HG03442 (cell line): Measurements from ENCODE around the gene TMEM87B.
"Not testable (repeated sequence)": the region's sequence is repeated elsewhere in the genome, so short reads cannot be mapped to it uniquely, and the experiment has no call there.

ENCODE experiments used
- ATAC-seq: cut with Tn5 transposase; IDR thresholded peaks from one replicate; pipeline ENCODE4 v1.9.1; 2021; ENCODE audit warnings: mild to moderate bottlenecking, moderate library complexity; ENCODE audit not compliant: unreplicated experiment

Gene TMEM87B

DNA sequence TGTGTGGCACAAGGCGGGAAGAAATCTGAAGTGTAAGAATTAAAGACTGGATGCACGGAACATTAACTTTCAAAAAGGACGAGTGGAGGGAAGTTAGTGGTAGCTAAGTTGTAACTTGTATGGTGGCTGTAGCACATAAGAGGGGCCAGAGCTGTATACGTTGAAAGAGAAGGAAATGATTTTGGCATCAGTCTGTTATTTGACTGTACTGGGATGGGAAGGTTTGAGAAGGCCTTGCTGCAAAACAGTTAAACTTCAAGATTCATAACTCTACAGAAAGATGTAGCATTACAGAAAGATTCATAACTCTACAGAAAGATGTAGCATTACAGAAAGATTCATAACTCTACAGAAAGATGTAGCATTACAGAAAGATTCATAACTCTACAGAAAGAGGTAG, 58.3 kb downstream of the TMEM87B start:
- ATAC-seq = not testable (repeated sequence)

DNA sequence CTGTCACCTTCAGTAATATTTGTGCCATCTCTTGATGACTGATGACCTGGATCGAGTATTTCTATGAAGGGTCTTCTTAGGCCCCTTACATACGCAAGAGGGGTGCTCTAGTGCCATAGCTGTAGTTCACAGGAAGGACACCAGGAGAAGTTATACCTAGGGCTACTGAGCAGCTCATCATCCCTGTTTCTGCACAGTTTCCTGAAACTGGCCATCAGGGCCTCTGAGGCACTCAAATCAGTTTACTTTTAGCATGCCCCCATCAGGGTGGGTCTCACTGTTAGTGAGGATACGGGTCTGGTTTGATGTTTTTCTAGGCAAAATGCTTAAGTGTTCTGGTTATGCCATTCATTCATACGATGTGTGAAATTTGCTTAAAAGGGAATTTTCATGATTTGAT, 63.1 kb downstream of the TMEM87B start:
- ATAC-seq = no peak

GRCh38 chr2:112121682-112122254, 66.7 kb downstream of the TMEM87B start:
- no peak for ATAC-seq

DNA sequence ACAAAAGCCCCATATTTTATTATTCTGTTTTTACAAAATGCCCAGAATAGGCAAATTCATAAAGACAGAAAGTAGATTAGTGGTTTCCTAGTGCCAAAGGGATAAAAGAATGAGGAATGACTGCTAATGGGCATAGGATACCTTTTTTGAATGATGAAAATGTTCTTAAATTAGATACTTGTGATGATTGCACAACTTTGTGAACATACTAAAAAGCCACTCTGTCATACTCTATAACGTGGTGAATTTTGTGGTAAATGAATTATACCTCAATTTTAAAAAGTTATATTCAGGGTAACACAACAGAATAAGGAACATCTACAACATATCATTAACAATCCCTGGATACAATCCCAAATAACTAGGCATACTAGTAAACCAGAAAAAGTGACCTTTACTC, 74.0 kb downstream of the TMEM87B start:
- no peak for ATAC-seq

DNA sequence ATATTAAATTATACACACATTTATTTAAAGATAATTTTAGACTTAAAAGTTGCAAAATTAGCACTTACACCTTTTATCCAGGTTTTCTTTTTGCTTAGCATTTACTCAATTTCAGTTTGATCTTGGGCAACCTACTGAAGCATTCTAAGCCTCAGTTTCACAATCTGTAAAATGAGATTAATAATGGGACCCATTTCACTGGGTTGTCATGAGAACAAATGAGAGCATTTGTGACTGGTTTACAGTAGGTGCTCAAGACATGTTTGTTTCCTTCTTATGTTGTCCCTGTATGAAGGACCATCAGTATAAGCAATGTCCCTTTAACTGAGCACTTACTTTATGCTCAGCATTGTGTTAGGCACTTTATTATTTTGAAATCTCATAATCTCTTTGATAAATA, 78.3 kb downstream of the TMEM87B start:
- ATAC-seq = no peak

GRCh38 chr2:112134120-112134519, 79.1 kb downstream of the TMEM87B start:
- ATAC-seq = no peak

DNA sequence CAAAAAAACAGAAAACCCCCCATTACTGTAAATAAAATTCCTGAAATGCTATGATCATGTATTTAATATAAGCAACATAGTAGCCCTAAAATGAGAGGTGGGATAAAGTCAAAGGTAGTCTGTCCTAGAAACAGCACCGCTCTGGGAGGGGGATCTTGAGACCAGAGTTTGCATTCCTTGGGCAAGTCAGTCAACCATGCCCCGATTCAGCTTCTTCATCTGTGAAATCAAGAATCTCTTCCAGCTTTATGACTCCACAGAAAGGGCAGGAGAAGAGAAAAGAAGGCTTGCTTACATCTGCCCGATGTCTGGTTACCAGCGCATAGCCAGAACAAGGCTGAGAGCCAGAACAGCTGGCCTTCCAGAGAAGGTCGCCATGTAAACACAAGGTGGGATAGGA, 81.0 kb downstream of the TMEM87B start:
- no peak for ATAC-seq

DNA sequence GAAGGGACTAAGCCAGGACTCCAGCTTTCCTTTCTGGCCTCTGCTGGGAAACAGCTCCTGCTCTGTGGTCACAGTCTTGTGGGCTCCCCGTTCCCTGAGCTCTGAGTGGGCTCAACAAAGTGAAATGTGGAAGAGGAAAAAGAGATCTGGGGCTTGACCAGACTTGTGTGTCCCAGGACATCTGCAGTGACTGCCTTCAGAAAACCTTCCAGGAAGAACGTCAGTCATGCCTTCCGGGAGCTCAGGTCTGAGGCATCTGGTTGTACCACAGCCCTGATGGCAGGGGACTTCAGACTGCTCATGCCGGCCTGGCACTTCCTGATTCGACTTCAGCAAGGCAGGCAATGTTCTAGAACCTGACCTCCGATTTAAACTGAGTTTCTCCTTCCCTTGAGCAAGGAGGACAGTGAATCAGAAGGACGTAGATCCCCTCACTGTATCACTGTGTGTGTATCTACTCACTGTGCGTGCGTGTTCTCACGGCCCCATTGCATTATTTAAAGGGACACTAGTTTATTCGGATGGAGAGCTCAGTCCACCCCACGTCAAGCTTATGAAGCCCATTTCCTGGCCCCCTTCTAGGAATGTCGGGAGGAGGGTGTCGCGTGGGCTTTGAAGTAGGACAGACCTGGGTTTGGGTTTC, 82.6 kb downstream of the TMEM87B start:
- ATAC-seq = no peak

DNA sequence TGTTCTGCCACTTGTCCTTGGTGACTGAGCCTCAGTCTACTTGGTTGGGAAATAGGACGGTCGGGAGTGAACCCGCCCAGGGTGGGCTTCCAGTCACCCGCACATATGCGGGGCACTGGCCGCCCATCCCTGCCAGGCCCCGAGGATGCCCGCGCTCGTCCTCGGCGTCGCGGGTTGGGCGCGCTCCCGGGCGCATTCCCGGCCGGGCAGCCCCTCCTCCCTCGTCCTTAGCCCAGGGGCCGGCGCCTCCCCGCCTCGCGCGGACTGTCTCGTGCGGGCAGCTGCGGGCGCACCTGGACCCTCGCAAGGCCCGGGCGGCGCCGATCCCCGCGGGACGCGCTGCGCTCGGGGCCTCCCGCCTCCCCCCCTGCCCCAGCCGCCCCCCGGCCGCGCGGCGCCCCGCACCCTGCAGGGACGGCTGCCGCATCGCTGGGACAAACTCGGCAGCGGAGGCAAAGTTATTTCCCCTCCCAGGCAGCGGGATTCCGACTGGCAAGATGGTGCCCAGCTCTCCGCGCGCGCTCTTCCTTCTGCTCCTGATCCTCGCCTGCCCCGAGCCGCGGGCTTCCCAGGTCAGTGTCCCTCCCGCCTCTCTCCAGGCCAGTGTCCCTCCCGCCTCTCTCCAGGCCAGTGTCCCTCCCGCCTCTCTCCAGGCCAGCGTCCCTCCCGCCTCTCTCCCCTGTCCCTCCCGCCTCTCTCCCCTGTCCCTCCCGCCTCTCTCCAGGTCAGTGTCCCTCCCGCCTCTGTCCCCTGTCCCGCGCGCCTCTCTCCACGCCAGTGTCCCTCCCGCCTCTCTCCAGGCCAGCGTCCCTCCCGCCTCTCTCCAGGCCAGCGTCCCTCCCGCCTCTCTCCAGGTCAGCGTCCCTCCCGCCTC, 83.3 kb downstream of the TMEM87B start, which contains the start of gene FBLN7:
TSS of gene FBLN7 (plus strand) at position 227 of the 874 bp plus-strand sequence. CDS start at position 498, 271 bp downstream.
- ATAC-seq = no peak

- not testable (repeated sequence) for ATAC-seq
Observed at GRCh38 chr2:112139033-112139614, 84.1 kb downstream of the TMEM87B start.

DNA sequence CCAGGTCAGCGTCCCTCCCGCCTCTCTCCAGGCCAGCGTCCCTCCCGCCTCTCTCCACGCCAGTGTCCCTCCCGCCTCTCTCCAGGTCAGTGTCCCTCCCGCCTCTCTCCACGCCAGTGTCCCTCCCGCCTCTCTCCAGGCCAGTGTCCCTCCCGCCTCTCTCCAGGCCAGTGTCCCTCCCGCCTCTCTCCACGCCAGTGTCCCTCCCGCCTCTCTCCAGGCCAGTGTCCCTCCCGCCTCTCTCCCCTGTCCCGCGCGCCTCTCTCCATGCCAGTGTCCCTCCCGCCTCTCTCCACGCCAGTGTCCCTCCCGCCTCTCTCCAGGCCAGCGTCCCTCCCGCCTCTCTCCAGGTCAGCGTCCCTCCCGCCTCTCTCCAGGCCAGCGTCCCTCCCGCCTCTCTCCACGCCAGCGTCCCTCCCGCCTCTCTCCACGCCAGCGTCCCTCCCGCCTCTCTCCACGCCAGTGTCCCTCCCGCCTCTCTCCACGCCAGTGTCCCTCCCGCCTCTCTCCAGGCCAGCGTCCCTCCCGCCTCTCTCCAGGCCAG, 84.7 kb downstream of the TMEM87B start:
- ATAC-seq = not testable (repeated sequence)

DNA sequence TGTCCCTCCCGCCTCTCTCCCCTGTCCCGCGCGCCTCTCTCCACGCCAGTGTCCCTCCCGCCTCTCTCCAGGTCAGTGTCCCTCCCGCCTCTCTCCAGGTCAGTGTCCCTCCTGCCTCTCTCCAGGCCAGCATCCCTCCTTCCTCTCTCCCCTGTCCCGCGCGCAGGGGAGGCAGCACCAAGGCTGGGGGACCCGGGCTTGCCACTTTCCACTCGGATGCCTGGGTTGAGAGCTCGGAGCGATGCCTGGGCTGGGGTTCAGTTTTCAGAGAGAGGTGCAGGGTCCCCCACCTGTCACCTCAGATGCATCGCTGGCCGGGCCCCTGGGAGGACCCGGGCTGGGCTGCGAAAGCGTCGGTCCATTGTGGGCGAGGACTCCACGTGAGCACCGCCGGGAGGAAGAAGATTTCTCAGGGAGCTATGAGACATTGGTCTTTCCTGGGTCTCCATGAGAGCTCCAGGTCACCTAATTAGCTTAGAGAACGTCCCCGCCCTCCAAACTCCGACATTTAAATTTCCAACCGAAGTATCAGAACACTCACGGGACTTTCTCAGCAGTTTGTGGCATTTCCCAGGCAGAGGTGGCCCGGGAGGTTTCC, 85.2 kb downstream of the TMEM87B start:
- no peak for ATAC-seq

DNA sequence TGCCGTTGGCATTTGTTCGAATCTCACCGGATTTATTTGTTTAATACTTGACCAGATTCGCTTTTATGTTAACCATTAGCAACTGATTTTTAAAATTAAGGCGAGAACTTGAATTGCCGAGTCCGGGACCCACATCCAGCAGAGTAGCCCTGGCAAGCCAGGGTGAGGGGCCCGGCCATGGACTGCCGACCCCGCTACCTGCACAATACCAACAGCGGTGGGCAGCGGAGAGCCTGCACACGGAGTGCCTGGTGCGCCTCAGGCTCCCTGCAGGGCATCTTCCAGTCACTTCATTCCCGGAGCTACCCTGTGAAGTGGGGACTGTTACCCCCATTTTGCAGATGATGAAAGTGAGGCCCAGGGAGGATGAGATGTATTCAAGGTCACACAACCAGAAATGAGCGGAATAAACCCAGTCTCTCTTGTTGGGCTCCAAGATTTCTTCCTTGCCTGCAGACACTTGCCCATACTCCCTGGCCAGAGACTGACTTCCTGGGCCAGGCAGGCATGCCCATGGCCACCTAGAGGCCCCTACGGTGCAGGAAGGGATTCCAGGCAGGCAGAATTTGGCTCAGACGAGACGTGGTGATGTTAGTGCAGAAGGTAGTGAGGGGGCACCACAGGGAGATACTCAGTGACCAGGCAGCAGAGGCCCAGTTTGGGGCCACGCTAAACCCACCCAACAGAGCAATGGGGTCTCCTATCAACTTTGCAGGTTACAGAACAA, 86.0 kb downstream of the TMEM87B start:
- ATAC-seq = no peak

- ATAC-seq = no peak
Observed at GRCh38 chr2:112141626-112142007, 86.5 kb downstream of the TMEM87B start.

DNA sequence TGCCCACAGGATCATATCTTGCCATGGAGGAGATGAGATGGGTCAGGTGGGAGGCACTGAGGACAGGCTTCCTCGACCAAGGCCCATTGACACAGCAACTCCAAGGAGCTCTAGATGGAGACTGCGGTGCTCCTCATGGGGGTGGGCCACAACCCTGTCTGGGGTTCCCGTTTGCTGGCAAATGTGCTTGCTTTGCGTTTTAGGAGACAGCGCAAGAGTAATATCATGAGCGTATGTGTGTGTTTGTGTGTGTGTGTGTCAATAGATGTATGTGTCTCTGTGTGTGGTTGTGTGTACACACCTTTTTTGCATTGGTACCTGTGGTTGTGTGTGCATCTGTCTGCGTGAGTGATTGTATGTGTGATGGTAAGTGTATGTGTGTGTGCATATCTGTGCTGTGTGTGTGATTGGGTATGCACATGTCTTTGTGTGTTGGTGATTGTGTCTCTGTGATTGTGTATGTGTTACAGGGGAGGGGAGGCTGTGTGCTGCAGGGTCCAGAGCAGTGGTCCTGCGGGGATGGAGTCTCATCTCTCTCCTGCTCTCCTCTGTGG, 87.5 kb downstream of the TMEM87B start:
- ATAC-seq = no peak

DNA sequence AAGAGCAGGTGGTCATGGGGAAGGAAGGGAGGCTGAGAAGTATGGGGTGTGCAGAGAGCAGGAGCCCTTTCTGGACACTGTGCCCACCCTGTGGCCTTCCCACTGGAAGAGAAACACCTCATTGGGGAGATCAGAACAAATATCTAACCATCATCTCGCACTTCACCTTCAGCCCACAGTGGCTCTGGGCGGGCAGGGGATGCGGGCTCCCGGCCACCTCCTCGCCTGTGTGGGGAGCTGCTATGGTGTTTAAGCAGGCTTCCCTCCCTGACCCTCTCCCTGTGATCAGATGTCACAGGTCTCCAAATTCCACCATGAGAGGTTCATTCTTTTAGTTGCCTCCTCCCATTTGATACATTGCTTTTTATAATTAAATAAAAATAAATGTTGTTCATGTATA, 88.1 kb downstream of the TMEM87B start:
- no peak for ATAC-seq

DNA sequence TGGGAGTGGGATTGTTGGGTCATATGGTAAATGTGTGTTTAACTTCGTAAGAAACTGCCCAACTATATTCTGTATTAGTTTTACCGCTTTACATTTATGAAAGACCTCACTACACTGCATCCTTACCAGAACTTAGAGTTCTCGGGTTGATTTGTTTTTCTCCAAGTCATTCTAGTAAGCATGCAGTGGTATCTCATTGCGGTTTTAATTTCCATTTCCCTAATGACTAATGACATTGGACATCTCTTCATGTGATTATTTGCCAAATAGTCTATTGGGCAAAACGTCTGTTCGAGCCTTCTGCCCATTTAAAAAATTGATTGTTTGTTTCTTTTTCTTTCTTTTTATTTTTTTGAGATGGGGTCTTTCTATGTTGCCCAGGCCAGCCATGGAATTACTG, 89.9 kb downstream of the TMEM87B start:
- no peak for ATAC-seq

DNA sequence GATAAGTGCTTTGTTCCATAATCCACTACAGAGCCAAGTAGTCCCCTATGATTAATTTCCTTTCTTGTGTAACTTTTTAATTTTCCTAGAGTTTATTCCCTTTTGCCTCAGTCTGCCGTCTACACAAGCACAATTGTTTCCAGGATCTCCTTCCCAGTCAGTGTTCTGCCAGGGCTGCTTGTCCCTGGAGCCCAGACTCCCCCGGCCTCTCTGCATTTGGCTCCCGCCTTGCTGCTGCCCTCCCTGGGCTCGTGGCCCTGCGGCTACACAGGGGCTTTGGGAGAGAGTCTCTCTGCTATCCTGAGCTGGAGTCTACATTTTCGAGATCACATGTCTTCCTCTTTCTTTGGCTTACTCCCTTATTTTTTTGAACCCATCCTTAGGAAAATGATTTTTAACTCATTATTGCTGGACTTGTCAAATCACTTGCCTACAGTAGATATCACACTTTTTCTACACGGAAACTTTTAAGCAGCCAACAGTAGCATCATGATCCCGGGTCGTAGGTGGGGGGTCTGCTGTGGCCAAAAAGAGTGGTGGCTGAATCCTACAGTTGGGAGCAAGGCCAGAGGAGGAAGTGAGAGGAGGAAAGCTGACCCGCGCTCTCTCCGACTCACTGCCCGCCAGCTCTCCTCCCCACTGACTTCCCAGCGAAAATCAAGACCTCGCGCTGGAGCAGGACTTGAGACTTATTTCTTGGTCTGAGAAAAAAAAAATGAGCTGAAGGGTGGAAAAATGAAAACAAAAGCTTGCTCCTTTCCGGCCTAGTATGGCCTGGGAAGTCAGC, 92.5 kb downstream of the TMEM87B start:
- ATAC-seq = no peak

DNA sequence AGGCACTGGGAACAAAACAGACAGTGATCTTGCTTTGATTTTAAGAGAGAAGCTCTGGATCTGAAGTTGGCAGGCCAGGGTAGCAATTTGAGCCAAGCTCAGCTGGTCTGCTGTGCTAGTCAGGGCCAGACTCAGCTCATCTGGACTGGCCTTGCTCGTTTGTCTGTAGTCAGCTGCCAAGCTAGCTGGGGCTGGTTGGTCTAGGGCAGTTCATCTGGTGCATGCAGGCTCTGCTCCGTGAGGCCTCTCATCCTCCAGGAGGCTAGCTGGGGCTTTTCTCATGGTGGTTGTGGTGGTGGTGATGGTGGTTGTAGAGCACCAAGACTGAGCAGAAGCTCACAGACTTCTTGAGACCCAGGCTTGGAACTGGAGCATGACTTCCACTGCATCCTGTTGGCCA, 93.4 kb downstream of the TMEM87B start:
- no peak for ATAC-seq
